GM19455 (cell line): ENCODE measurements around the gene MICU1.

Experiments used
- ATAC-seq: cut with Tn5 transposase; IDR thresholded peaks from one replicate; pipeline ENCODE4 v1.9.1; 2021; ENCODE audit not compliant: unreplicated experiment

Gene MICU1

DNA sequence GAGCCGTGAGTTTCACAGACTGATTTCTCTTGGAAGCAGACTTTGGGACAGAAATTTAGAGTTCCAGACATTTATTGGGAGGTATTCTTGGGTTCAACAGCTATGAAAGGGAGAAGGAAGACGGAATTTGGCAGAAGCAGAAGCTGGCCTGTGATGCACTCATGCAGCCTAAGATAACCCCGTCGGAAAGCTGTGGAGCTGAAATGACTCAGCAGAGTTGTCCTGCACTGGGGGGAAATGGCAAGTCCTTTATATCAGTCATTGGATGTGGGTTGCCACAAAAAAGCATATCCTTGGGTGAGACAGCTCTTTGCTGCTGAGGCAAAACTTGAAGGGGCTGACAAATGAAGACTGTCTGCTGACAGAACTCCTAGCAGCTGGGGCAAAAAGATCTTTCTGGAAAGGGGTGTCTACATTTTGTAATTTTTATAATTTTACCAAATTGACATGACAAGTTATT is 11.5 kb upstream of the MICU1 start:
- no peak for ATAC-seq

DNA sequence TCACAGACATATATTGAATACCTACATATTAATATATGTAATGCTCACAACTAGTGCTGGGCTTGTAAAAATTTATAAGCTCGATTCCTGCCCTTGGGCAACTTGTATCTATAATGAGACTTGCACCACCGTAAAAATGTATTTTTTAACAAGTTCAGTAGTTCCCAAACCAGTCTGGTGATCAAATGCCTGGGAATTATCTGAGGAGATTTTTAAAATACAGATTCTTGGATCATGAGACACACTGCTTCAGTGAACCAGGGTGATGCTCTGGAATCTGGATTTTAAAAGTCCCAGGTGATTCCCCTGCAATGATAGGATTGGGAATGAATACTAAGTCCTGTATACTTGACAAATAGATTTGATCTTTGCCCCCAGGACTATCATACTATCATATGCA is 4.3 kb upstream of the MICU1 start:
- no peak for ATAC-seq

DNA sequence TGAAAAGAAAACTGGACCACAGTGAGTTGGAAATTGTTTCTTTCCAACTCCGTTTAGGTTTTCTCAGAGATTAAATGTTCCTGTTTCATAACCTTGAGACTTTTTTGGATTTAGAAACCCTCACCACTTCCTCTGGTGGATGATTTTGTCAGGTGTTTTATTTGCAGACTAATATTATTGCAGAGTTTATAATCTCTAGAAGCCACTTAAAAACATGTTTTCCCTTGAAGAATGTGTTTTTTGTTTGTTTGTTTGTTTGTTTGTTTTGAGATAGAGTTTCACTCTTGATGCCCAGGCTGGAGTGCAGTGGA is 520 bp upstream of the MICU1 start:
- no peak for ATAC-seq

DNA sequence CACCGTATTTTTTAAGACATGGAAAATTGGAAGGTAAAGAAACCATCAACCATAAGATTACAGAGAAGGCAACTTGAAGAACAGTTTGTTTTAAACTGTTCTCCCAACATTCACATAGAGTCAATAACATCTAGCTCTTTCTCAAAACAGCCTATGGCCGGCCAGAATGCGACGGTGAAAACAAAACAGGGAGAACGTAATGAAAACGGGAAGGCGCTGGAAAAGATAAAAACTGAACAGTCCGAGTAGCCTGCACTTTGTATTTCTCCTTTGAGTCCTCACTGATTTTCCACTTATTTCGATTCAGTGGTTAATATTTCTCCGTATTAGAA is 637 bp downstream of the MICU1 start:
- no peak for ATAC-seq

DNA sequence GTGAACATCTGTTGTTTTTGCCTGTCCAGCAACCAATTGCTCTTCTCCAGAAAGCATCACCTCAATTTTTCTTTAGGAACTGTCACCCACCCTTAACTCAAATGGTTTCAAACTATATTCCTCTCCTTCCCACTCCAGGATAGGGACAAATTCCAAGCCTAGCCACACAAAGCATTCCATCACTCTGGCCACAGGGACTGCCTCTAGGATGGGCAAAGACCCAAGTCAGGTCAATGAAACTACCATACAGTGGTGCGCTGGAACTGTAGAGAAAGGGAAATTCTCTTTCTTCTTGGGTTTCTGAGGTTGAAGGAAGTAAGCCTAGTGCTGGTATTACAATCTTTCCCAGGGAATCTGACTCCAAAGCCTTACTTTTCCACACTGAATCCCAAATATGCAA is 3.6 kb downstream of the MICU1 start:
- no peak for ATAC-seq

DNA sequence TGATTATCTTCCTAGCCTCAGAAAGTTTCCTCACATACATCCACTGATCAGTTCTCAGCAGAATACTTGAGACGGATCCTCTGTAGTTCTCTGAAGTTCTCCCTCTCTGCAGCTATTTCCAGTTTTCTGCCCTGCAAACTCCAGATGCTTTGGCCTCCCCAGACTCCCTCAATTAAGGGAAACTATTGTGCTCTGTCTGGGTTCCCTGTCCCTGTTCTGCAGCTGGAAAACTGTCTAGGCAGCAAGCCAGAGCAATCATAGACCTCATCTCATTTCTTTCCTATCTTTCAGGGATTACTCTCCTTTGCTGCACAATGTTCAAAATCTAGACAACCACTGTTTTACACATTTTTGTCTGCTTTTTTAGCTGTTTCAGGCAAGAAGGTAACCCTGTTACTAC is 9.2 kb downstream of the MICU1 start:
- no peak for ATAC-seq

DNA sequence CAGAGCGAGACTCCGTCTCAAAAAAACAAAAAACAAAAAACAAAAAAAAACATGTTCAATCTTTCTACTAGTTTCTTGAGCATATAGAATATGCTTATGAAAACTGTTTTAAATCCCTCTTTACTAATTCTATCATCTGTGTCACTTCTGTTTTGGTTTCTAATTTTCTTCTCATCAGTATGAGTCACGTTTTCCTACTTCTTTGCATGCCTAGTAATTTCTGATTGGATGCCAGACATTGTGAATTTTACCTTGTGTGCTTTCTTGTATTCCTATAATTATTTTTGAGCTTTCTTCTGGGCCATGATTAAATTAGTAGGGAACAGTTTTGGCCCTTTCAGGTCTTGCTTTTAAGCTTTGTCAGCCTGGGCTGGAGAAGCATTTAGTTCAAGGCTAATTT is 9.9 kb downstream of the MICU1 start:
- no peak for ATAC-seq

DNA sequence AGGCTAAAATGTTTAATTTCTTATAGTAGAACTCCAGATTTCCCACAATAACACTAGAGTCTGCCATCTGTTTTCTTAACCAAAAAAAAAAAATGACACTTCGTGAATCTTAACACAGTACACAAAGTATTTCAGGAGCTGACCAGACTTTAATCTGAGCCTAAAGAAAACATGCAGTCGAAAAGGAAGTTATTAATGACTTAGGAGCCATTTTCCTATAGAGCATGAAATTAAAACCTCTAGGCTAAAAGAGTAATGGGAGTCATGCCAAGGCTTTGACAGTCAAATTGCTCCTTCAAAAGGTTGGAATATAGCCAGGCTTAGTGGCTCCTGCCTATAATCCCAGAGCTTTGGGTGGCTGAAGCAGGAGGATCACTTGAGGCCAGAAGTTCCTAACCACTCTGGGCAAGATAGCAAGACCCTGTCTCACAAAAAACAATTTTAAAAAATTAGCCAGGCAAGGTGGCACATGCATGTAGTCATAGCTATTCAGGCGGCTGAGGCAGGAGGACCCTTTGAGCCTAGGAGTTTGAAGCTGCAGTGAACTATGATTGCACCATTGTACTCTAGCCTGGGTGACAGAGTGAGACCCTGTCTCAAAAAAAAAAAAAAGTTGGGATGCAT is 13.6 kb downstream of the MICU1 start:
- no peak for ATAC-seq

DNA sequence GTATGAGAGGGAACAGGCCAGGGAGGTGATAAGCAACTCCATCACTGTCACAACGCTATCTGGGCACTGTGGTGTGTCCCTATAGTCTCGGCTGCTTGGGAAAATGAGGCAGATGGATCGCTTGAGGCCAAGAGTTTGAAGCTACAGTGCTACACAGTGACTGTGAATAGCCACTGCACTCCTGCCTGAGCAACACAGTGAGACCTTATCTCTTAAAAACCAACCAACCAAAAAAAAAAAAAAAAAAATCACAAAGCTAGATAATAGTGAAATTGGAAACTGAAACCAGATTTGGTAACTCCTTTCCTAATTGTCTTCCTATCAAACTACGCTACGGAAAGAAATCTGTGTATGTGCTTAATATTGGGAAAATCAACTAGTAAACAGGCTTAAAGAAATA is 14.1 kb downstream of the MICU1 start:
- ATAC-seq, result no peak

DNA sequence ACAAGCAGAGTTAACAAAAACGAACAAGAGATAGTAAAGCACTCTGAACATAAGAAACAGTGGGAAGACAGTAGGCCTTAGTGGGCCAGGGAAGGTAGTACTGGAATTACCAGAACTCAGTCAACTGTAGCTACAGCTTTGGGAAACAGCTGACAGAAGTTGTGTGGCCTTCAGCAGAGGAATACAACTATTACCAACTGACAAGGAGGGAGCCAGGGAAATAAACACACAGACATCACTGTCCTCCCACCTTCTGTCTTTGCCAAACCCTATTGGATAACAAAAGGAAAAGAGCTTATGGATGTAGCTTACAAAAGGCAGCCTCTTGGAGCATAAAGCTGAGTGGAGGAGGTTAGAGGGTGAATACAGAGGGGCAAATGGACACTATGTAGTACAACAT is 15.4 kb downstream of the MICU1 start:
- no peak for ATAC-seq

DNA sequence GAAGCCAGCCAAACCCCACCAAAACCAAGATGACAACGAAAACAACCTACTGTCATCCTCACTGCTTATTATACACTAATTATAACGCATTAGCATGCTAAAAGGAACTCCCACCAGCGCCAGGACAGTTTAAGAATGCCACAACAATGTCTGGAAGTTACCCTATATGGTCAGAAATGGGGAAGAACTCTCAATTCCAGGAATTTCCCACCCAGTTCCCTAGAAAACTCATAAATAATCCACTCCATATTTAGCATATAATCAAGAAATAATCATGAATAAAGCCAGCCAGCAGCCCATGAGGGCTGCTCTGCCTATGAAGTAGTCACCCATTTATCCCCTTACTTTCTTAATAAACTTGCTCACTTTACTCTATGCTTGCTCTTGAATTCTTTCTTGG is 20.8 kb downstream of the MICU1 start:
- ATAC-seq, result no peak

DNA sequence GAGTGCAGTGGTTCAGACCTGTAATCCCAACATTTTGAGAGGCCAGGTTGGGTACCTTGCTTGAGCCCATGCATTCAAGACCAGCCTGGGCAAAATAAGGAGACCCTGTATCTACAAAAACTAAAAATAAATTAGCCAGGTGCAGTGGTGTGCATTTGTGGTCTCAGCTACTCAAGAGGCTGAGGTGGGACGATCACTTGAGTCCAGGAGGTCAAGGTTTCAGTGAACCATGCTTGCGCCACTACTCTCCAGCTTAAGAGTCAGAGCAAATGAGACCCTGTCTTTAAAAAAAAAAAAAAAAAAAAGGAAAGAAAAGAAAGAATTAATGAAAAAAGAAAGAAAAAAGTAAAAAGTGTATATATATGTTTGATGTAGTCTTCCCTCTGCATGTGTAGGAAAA is 24.7 kb downstream of the MICU1 start:
- ATAC-seq, result no peak

DNA sequence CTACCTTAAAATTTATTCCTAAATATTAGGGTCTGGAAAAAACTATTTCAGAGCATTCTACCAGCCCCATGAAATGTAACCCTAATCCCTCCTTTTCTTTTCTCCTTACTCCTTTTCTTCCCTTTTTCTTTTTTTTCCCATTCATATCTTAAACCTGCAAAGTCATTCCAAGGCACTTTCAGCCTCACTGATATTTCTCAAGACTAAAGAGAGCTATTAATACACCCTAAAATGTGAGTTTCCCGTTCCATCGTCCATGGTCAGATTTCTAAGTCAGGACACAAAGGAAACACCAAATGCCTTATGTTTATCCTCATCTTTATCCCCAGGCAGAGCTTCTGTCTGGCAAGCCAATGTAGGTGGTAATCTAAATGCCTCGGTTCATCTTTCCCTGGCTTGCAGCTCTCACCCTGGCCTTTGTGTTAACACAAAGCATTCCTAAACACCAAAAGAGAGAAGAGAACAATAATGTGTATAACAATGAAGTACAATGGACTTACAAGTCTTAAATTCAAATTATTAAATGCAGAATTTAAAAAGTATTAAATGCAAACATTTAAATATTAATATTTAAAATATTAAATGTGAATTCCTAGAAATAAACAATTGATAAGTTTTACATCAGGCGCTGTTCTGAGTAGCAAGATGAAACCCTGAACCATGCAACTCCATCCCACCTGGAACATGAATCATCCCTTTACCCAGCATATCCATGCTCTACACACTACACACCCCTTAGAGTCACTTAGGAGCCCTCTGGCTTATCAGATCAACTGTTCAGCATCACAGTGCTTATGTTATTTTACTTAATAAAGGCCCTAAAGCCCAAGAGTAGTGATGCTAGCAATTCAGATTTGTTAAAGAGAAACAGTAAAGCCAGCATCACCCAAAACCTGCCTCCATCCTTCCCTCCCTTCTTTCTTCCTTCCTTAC is 26.8 kb downstream of the MICU1 start:
- no peak for ATAC-seq

DNA sequence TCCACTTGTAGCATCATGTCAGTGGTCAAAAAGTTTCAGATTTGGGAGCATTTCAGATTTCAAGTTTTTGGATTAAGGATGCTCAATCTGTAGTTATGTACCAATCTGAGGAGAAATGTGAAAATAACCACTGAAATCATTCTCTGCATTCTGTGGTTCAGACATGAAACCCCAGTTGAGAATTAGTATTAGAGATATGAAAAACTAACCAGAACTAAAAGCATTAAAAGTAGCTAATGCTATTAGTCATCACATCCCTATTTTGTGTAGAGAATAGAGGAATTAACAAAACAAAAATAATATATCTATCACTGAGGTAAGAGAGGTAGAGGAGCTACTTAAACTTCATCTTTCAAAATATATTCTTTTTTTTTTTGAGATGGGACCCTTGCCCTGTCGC is 28.0 kb downstream of the MICU1 start:
- no peak for ATAC-seq

DNA sequence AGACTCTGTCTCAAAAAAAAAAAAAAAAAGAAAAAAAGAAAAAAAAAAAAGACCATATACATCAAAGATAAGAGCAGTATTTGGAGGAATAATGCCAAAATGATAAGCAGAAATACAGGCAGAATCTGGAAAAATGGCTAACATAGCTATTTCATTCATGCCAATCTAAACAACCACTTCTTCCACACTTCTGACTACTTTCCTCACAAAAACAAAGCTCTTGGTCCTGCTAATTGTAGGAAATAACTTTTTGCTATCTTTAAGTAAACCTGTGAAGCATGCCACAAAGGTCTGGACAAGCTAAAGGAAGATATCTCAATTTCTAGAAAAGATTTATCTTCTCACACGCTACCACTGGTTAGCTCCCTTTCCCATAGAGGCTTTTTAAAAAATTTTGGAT is 30.4 kb downstream of the MICU1 start:
- ATAC-seq, result no peak

DNA sequence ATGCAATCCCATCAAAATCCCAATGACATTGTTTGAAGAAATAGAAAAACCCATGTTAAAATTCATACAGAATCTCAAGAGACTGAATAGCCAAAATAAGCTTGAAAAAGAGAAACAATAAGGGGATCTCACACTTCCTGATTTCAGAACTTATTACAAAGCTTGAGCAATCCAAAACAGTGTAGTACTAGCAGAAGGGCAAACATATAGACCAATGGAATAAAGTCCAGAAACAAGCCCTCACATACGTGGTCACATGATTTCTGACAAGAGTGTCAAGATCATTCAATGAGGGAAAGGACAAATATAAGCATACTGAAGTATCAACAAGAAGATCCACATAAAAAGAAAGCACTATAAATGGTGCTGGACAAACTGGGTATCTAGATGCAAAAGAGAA is 31.9 kb downstream of the MICU1 start:
- no peak for ATAC-seq

DNA sequence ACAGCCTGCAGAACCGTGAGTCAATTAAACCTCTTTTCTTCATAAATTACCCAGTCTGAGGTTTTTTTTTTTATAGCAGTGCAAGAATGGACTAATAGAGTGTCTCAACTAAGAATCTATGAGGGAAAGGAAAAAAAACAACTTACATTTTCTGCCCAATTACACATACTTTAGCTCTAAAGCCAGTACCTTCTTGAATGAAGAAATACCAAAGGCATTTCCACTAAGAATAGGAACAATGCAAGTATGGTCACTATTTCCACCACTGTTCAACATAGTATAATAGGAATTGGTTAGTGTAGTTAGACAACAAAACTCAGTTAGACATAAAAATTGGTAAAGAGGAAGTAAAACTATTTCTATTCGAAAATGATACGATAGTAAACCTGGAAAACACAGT is 37.6 kb downstream of the MICU1 start:
- ATAC-seq, result no peak

DNA sequence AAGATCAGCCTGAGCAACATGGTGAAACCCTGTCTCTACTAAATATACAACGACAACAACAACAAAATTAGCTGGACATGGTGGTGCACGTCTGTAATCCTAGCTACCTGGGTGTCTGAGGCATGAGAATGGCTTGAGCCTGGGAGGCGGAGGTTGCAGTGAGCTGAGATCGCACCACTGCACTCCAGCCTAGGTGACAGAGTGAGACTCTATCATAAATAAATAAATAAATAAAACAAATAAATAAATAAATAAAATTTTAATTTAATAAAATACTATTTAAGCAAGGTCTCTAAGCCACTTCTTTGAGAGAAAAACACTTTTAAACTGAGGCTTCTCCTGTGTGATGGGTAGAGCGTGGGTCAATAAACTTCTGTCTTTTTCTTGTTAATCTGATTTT is 38.3 kb downstream of the MICU1 start:
- no peak for ATAC-seq

DNA sequence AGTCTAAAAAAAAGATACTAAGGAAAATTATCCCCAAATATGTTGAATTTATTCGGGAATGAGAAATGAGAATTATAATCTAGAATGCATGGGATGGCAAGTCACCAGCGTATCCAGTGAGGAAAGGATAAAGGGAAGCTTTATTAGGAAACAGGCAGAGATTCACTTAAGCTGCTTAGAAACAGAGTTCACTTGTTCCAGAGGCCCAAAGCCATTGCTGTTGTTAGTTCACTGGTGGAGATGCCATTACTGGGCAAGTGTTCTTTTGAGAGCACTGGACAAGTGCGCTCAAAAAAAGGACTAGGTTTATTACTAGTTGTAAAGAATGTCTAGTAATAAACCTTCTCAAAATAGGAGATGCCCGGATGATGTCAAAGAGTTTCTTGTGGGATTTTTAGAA is 51.2 kb downstream of the MICU1 start:
- no peak for ATAC-seq

DNA sequence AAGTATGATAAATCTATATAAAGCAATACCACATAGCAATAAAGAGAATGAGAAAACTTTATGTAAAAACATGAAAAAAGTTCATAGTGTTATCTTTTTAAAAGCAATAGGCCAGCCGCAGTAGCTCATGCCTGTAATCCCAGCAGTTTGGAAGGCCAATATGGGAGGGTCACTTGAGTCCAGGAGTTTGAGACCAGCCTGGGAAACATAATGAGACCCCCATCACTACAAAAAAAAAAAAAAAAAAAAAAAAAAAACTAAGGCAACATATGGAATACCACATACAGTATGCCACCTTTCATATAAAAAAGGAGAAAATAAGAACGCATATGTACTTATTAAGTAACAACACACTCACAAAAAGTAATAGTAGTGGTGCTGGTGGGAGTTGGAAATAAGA is 52.8 kb downstream of the MICU1 start:
- no peak for ATAC-seq

DNA sequence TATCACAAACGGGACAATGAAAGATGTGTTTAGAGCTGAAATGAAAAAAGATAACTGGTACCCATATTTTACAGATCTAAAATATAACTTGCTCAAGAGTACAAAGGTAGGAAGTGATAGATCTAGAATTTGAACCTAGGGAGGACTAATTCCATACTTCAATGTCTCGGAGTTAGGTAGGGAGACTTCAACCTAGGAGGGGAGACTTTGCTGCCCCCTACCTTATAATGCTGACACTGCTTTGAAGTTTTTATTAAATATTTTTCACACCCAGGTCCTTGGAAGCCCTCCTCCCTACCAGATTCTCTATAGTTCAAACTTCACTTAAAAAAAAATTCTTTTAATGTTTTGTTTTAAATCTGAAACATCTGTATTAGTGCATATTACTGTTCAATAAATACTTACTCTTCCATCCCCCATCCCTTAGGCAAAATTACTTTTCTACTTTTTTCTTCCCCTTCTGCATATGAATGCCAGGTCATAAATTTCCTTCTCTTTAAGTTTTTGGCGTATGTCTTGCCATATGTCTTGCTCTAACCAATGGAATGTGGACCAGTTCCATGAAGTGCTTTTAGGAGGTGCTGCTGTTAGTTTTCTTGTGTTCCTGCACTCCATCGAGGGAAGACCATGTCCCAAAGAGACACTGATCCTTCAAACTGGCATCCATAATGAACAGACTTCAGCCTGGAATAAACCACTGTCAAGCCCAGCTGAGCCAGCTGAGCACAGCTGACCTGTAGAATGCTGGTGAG is 57.8 kb downstream of the MICU1 start:
- no peak for ATAC-seq

DNA sequence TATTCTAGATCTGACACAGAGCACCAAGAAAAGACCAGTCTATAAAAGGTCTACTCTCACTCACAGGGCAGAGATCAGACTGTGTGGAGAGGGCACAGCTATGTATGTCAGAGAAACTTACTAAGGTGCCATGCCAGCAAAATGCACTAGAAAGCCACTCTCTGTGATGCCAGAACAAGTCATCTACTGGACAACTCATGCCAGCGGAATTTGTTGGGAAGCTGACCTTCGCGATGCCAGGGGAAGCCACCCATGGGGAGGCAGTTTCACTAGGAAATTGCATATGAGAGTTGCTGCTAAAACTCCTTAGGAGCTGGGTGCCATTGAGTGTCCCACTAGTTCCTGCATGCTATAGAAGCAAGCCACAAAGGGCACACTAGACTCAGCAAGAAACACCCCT is 58.5 kb downstream of the MICU1 start:
- ATAC-seq, result no peak
